GM19023 (cell line): ENCODE data around the gene ZBTB25.

Source experiments
- ATAC-seq: cut with Tn5 transposase; IDR thresholded peaks from one replicate; pipeline ENCODE4 v1.9.1; 2021; ENCODE audit warnings: mild to moderate bottlenecking, moderate library complexity; ENCODE audit not compliant: unreplicated experiment

The ZBTB25 gene

GRCh38 chr14:64400829-64401459 lies 102.7 kb downstream of the ZBTB25 start:
- no peak for ATAC-seq
